Measurements from ENCODE around the gene GIT1. TPM values are rescaled to one million over a fixed set of nuclear protein-coding genes. Genes with fewer than 3 reads are reported as not detected.

GIT1 gene
- total RNA-seq, 1 donor from 2014 or later = 56.1 TPM

- no peak for DNase-seq (ENCODE audit: low spot score)
Measured at GRCh38 chr17:29526322-29526721, 63.1 kb downstream of the GIT1 start.

- DNase-seq (ENCODE audit: low spot score) = no peak
Measured at GRCh38 chr17:29524692-29525091, 64.8 kb downstream of the GIT1 start.

Other genes with a start within 250 kb of the GIT1 start
- gene TAOK1, start 199.3 kb downstream of the GIT1 start, total RNA-seq = 62.5 TPM
- gene ABHD15, start 22.6 kb downstream of the GIT1 start, total RNA-seq = 23.7 TPM
- 109 TPM for gene TP53I13, start 20.9 kb downstream of the GIT1 start, total RNA-seq
- 13.4 TPM for gene ANKRD13B, start 3.5 kb upstream of the GIT1 start, total RNA-seq
- 12.9 TPM for gene CORO6, start 33.3 kb upstream of the GIT1 start, total RNA-seq